Measurements from ENCODE around the gene GABBR2. TPM values are rescaled to one million over a fixed set of nuclear protein-coding genes. Genes with fewer than 3 reads are reported as not detected.
A peak's percentile ranks its signal among the peaks of the same experiment; 100 is the strongest.

GABBR2 gene
- total and polyA plus RNA-seq, 9 of the 15 experiments (the other 6 are each of a cell fraction or from before 2014, with no cell fraction given): 0.15 to 1.9 (median 0.32) TPM

DNA sequence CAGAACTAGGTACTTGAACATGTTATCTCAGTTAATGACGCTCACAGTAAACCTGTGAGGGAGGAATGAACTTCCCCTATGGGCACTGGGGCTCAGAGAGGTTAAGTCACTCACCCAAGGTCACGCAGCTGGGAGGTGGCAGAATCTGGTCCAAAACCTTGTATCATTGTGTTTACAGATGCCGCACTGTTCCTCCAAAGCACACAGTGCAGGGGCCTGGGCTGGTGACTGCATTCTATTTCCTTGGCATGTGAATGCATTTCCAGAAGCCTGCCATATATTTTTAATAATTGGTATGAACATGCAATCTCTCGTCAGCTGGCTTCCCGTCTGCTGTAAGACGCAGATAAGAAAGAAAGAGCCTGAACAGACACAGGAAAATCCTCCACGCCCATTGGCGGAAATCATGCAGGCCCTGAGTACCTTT, 376.3 kb downstream of the GABBR2 start (continued):
- no peak for TF ChIP-seq DLX4 (CRISPR knock-in tag; IDR thresholded peaks at IDR 0.05)
- no peak for TF ChIP-seq HNRNPUL1 (IDR thresholded peaks at IDR 0.05; ENCODE audit: low read length)
- TF ChIP-seq TCF3 (CRISPR knock-in tag; IDR thresholded peaks at IDR 0.05): peak; percentile 92
- peak; percentile 48; the same call in 1 of the 2 replicates for TF ChIP-seq SP1 (CRISPR knock-in tag; IDR thresholded peaks at IDR 0.05)
- TF ChIP-seq CREB3 (tag; conservative IDR thresholded peaks at IDR 0.05; ENCODE audit: low read depth): no peak
- TF ChIP-seq ETV1 (tag; conservative IDR thresholded peaks at IDR 0.05; ENCODE audit: low read depth): peak; percentile 58; the same call in 1 of the 2 replicates
- TF ChIP-seq ZBTB9 (CRISPR knock-in tag; IDR thresholded peaks at IDR 0.05): no peak
- no peak for TF ChIP-seq NR2C1 (IDR thresholded peaks at IDR 0.05)
- no peak for TF ChIP-seq NR2C1 (tag; IDR thresholded peaks at IDR 0.05)
- TF ChIP-seq TEAD4 (IDR thresholded peaks at IDR 0.05; ENCODE audit: low read length): peak; percentile 92
- no peak for TF ChIP-seq TEAD4 (CRISPR knock-in tag; IDR thresholded peaks at IDR 0.05; ENCODE audit: borderline replicate concordance)
- TF ChIP-seq ZNF354B (CRISPR knock-in tag; IDR thresholded peaks at IDR 0.05): no peak
- TF ChIP-seq RFX7 (CRISPR knock-in tag; IDR thresholded peaks at IDR 0.05): no peak
- 0 out of 2 replicates have a peak, but pooled peaks have one; percentile 22 for TF ChIP-seq MTA3 (IDR thresholded peaks at IDR 0.05; ENCODE audit: borderline replicate concordance)
- TF ChIP-seq, protein P1, sequence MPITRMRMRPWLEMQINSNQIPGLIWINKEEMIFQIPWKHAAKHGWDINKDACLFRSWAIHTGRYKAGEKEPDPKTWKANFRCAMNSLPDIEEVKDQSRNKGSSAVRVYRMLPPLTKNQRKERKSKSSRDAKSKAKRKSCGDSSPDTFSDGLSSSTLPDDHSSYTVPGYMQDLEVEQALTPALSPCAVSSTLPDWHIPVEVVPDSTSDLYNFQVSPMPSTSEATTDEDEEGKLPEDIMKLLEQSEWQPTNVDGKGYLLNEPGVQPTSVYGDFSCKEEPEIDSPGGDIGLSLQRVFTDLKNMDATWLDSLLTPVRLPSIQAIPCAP (CRISPR knock-in tag; IDR thresholded peaks at IDR 0.05; ENCODE audit: borderline replicate concordance): no peak
- no peak for TF ChIP-seq ZNF780A (CRISPR knock-in tag; IDR thresholded peaks at IDR 0.05)
- no peak for TF ChIP-seq GATAD2A (IDR thresholded peaks at IDR 0.05)
- no peak for TF ChIP-seq ZNF134 (CRISPR knock-in tag; conservative IDR thresholded peaks at IDR 0.05)
- TF ChIP-seq ZNF436 (CRISPR knock-in tag; IDR thresholded peaks at IDR 0.05): no peak
- no peak for TF ChIP-seq POLR2H (tag; IDR thresholded peaks at IDR 0.05; ENCODE audit: low read depth)
- TF ChIP-seq ZNF277 (CRISPR knock-in tag; IDR thresholded peaks at IDR 0.05; ENCODE audit: borderline replicate concordance): no peak
- TF ChIP-seq, protein P2, sequence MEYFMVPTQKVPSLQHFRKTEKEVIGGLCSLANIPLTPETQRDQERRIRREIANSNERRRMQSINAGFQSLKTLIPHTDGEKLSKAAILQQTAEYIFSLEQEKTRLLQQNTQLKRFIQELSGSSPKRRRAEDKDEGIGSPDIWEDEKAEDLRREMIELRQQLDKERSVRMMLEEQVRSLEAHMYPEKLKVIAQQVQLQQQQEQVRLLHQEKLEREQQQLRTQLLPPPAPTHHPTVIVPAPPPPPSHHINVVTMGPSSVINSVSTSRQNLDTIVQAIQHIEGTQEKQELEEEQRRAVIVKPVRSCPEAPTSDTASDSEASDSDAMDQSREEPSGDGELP (CRISPR knock-in tag; IDR thresholded peaks at IDR 0.05; ENCODE audit: borderline replicate concordance): peak; percentile 92

All from K562 (cell line).